Astrocyte of the hippocampus (primary cell): ENCODE data around the gene METTL14.

Source experiments
- DNase-seq: peaks from one replicate; pipeline ENCODE4 v3.0.0; 2011; ENCODE audit warnings: low read depth, low spot score

The METTL14 gene

GRCh38 chr4:118758293-118758692 lies 73.1 kb downstream of the METTL14 start:
- DNase-seq = no peak

GRCh38 chr4:118759481-118759880 lies 74.3 kb downstream of the METTL14 start:
- DNase-seq = no peak

GRCh38 chr4:118760092-118760491 lies 74.9 kb downstream of the METTL14 start:
- no peak for DNase-seq

- no peak for DNase-seq
Observed at GRCh38 chr4:118760493-118760892, 75.3 kb downstream of the METTL14 start.

GRCh38 chr4:118761397-118762016 lies 76.3 kb downstream of the METTL14 start:
- DNase-seq = no peak

DNA sequence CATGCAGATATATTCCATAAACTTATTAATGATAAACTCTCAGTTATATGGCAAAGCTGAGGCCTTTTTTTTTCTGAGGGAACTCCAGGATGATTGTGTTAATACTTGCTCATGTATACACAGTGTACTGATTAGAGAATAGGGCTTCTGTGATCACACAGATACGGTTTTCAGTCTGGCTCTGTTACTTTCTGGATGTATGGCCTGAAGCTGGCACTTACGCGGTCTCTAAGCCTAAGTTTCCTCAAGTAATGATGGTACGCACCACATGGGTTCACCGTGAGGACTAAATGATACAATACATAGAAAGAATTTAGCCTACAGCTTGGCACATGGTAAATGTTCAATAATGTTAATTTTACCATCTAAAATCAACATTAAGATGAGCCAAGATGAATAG lies 77.0 kb downstream of the METTL14 start:
- DNase-seq = no peak

GRCh38 chr4:118762730-118763477 lies 77.7 kb downstream of the METTL14 start:
- DNase-seq = no peak
